H4 (cell line): ENCODE results near the gene MYZAP. TPM values are rescaled to one million over a fixed set of nuclear protein-coding genes. Genes with fewer than 3 reads are reported as not detected.
A peak's percentile ranks its signal among the peaks of the same experiment; 100 is the strongest.

Experiments used
- DNase-seq: peaks from one replicate; pipeline ENCODE4 v3.0.0-alpha.2; 2015; ENCODE audit warnings: low spot score
- total RNA-seq: library from RNA; depleted of rRNA; stranded (reverse); fragments of >200 nt; shearing (Covaris generic); gene quantifications from 2 replicates; pipeline ENCODE4 v1.2.3, GENCODE V29; 2014

Gene MYZAP
- total RNA-seq, 1 experiment from 2014 or later = 1.5 TPM

- no peak for DNase-seq
Observed at GRCh38 chr15:57696146-57696545, 104.4 kb downstream of the MYZAP start.

GRCh38 chr15:57697588-57697987 lies 105.9 kb downstream of the MYZAP start:
- no peak for DNase-seq

- no peak for DNase-seq
Observed at GRCh38 chr15:57698243-57698642, 106.5 kb downstream of the MYZAP start.

- DNase-seq = no peak
Observed at GRCh38 chr15:57698991-57699390, 107.3 kb downstream of the MYZAP start.

- no peak for DNase-seq
Observed at GRCh38 chr15:57703387-57703786, 111.7 kb downstream of the MYZAP start.

GRCh38 chr15:57704441-57704840 lies 112.7 kb downstream of the MYZAP start:
- no peak for DNase-seq

GRCh38 chr15:57705746-57706404 lies 114.2 kb downstream of the MYZAP start:
- no peak for DNase-seq

- DNase-seq = peak; percentile 98
Observed at GRCh38 chr15:57706405-57707209, 114.9 kb downstream of the MYZAP start, which contains the start of gene POLR2M. POLR2M (plus strand) TSS chr15:57706714; CDS start chr15:57706843, 129 bp downstream.

- no peak for DNase-seq
Observed at GRCh38 chr15:57708047-57708446, 116.3 kb downstream of the MYZAP start.

GRCh38 chr15:57718309-57718708 lies 126.6 kb downstream of the MYZAP start:
- DNase-seq = no peak

- DNase-seq = no peak
Observed at GRCh38 chr15:57720867-57721266, 129.2 kb downstream of the MYZAP start.

GRCh38 chr15:57726411-57726810 lies 134.7 kb downstream of the MYZAP start:
- DNase-seq = no peak

GRCh38 chr15:57727031-57727430 lies 135.3 kb downstream of the MYZAP start:
- no peak for DNase-seq

- no peak for DNase-seq
Observed at GRCh38 chr15:57728436-57728835, 136.7 kb downstream of the MYZAP start.

GRCh38 chr15:57730876-57731275 lies 139.2 kb downstream of the MYZAP start:
- DNase-seq = no peak

GRCh38 chr15:57731530-57732103 lies 139.9 kb downstream of the MYZAP start:
- no peak for DNase-seq

GRCh38 chr15:57732526-57733331 lies 141.0 kb downstream of the MYZAP start:
- peak; percentile 37 for DNase-seq

GRCh38 chr15:57734860-57735259 lies 143.2 kb downstream of the MYZAP start:
- DNase-seq = no peak
